ENCODE measurements around the gene SP6. TPM values are rescaled to one million over a fixed set of nuclear protein-coding genes. Genes with fewer than 3 reads are reported as not detected.

Gene SP6
- total RNA-seq, 4 donors from 2014 or later = 0.12 to 0.31 (median 0.14) TPM

DNA sequence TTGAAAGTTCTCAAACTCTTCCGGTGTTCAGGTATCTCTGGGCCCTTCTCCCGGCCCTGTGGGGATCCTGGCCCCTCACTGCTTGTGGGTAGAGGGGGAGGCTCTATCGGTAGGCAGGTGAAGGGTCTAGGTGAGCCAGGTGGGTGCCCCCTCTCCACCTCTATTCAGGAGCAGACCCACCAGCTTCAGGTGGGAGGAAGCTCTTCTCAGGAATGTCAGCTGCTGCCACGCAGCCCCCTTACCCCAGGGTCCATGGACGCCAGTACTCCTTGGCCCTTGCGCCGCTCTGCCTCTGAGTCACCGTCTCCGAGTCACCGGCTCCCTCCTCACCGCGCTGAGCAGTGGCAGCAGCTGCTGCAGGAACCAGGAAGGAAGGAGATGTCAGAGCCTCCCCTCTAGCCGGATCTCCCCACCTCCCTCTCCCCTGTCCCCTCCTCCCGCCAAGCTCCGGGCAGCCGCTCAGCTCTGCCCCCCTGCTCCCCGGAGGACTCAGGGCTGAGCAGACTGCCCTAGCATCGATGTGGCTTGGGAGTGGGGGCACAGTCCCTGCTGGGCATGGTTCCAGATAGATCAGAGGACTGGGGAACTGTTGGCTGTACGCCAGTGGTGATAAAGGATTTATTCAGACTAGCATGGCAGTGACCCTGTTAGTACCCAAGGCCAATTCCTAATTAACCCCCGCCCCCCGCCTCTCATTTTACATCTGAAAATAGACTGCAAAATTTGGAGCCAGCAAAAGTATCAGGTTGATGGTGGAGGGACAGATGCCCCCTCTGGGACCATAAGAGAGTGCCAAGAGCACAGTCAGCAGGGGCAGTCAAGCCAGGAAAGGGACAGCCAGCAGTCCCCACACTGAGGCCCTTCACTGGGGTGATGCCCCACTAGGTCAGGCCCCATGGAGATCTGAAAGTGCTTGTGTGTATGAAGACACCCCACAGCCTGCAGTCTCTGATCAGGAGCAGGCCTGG, 29.3 kb downstream of the SP6 start, which contains the start of gene OSBPL7:
TSS of gene OSBPL7 (minus strand) at position 371 of the 968 bp plus-strand sequence. CDS start 1,516 bp downstream, outside the sequence.
- Histone ChIP-seq H3K27me3 (no peaks in the 10 kb centered on the region), H3K4me3 (peak within 1 kb of the TSS; percentile 39 to 60), H3K4me1 (peaks cover 0 to 30% (median 3%) of the 10 kb centered on the region in 3 donors), H3K9me3 (no peaks in the 10 kb centered on the region), H3K36me3 (peaks cover 0 to 75% of the 10 kb centered on the region in 2 donors), H3K27ac (peak within 1 kb of the TSS in 3 of 4 donors; percentile 5 to 60 (median 50))
- peak; percentile 83 for ATAC-seq
- 20% methylated on average over 1 of the region's 21 CpGs; no CpG with 5 or more reads in 1 of the 2 donors for WGBS, 2 donors (ENCODE audit: low coverage in 1 of 2)
- no peak for TF ChIP-seq EP300 (IDR thresholded peaks at IDR 0.05)
- TF ChIP-seq POLR2AphosphoS5 (IDR thresholded peaks at IDR 0.05) = no peak
- TF ChIP-seq, protein P1, sequence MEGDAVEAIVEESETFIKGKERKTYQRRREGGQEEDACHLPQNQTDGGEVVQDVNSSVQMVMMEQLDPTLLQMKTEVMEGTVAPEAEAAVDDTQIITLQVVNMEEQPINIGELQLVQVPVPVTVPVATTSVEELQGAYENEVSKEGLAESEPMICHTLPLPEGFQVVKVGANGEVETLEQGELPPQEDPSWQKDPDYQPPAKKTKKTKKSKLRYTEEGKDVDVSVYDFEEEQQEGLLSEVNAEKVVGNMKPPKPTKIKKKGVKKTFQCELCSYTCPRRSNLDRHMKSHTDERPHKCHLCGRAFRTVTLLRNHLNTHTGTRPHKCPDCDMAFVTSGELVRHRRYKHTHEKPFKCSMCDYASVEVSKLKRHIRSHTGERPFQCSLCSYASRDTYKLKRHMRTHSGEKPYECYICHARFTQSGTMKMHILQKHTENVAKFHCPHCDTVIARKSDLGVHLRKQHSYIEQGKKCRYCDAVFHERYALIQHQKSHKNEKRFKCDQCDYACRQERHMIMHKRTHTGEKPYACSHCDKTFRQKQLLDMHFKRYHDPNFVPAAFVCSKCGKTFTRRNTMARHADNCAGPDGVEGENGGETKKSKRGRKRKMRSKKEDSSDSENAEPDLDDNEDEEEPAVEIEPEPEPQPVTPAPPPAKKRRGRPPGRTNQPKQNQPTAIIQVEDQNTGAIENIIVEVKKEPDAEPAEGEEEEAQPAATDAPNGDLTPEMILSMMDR (IDR thresholded peaks at IDR 0.05) = peak in 1 of 4 experiments; percentile 48
- TF ChIP-seq POLR2A (IDR thresholded peaks at IDR 0.05) = peak; percentile 16 to 22

DNA sequence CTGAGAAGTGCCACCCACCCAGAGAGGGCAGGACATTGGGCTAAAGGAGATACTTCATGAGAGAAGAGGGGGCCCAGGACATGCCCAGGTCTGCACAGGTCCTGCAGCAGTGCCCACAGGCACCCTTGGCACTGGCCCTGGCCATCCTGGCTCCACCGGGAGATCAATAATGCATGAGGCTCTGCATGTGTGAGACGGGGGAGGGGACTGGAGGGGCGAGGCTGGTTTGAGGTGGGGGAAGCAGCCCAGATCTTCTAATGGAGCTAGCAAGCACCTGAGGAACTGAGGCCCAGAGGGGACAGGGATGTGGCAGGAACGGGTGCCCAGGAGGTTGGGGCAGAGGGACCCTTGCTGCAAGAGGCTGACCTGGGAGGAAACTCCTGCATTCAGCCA, 29.9 kb downstream of the SP6 start:
- WGBS, 2 donors (ENCODE audit: low coverage in 1 of 2) = 0% methylated on average over 1 of the region's 4 CpGs; no CpG with 5 or more reads in 1 of the 2 donors
- Histone ChIP-seq H3K27me3 (no peaks in the 10 kb centered on the region), H3K27ac (peak overlapping the region in 3 of 4 donors; percentile 5 to 60 (median 50)), H3K36me3 (peaks cover 0 to 75% of the 10 kb centered on the region in 2 donors), H3K4me1 (peaks cover 0 to 30% (median 3%) of the 10 kb centered on the region in 3 donors), H3K9me3 (no peaks in the 10 kb centered on the region), H3K4me3 (peak overlapping the region; percentile 39 to 60)
- no peak for ATAC-seq
- TF ChIP-seq POLR2A (IDR thresholded peaks at IDR 0.05) (no peak), EP300 (IDR thresholded peaks at IDR 0.05) (no peak), POLR2AphosphoS5 (IDR thresholded peaks at IDR 0.05) (no peak)
- TF ChIP-seq, protein P1 (IDR thresholded peaks at IDR 0.05) = no peak

DNA sequence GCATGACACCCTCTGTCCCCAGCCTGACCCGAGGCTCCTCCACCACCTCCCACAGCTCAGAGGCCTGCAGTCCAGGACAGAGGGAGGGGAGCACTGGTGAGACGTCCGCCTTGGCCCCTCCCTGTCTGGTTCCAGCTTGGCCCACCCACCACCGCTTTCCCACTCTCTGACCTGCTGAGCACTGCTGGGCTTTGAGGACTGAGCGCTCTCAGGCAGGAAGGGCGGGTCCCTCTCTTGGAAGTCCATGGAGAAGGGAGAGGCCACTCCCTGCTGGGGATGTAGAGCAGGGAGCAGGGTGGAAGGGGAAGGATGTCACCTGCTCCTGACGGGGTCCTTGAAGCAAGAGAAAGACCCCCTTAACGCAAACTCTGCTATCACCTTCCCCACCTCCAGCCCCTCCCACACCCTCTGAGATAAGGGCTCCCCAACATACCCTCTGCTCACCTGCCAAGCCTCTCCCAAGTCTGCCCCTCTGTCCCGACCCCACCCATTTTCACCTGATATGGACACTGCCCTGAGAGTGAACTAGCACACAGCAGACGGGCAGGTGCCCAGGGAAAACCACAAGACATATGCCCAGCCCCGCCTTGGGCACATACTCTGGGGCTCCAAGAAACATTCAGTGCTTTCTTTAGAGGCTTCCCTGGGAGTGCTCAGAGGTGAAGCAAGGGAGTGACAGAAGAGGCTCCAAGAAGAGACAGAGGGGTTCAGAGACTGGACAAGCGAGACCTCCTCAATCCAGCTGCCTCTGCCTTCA, 30.8 kb downstream of the SP6 start:
- ATAC-seq = no peak
- Histone ChIP-seq H3K4me1 (peaks cover 0 to 30% (median 3%) of the 10 kb centered on the region in 3 donors), H3K27me3 (no peaks in the 10 kb centered on the region), H3K27ac (no peak overlapping the region), H3K4me3 (no peak overlapping the region), H3K9me3 (no peaks in the 10 kb centered on the region), H3K36me3 (peaks cover 0 to 75% of the 10 kb centered on the region in 2 donors)
- no peak for TF ChIP-seq POLR2AphosphoS5 (IDR thresholded peaks at IDR 0.05)
- TF ChIP-seq EP300 (IDR thresholded peaks at IDR 0.05) = no peak
- TF ChIP-seq, protein P1 (IDR thresholded peaks at IDR 0.05) = no peak
- no peak for TF ChIP-seq POLR2A (IDR thresholded peaks at IDR 0.05)
- 85 to 100% methylated on average over 3 to 4 of the region's 12 CpGs for WGBS, 2 donors (ENCODE audit: low coverage in 1 of 2)

DNA sequence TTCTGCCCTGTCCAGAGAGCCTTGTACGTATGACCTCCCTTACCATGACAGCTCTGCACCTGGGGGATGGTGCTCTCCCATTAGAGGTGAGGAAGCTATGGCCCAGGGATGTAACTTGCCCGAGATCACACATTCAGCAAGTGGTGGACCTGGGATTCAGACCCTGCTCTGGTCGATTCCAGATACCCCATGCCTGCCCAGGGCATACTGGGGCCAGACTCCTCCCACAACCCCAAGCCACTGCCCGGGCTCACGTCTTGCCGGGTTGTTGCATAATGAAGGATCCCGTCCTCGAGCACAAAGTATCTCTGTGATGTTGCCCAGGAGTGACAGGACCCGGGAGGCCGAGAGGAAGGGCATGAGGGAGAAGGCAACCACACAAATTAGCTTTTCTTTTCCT, 31.5 kb downstream of the SP6 start:
- Histone ChIP-seq H3K4me1 (peaks cover 0 to 30% (median 3%) of the 10 kb centered on the region in 3 donors), H3K9me3 (no peaks in the 10 kb centered on the region), H3K4me3 (no peak overlapping the region), H3K27ac (no peak overlapping the region), H3K36me3 (peaks cover 0 to 75% of the 10 kb centered on the region in 2 donors), H3K27me3 (no peaks in the 10 kb centered on the region)
- ATAC-seq = no peak
- 82 to 88% methylated on average over 5 of the region's 10 CpGs for WGBS, 2 donors (ENCODE audit: low coverage in 1 of 2)
- TF ChIP-seq POLR2A (IDR thresholded peaks at IDR 0.05) (no peak), EP300 (IDR thresholded peaks at IDR 0.05) (no peak), POLR2AphosphoS5 (IDR thresholded peaks at IDR 0.05) (no peak)
- TF ChIP-seq, protein P1 (IDR thresholded peaks at IDR 0.05) = no peak

All from gastroesophageal sphincter (tissue), 4 donors.